ENCODE results near the gene CEP350.
"Not testable (repeated sequence)": the region's sequence is repeated elsewhere in the genome, so short reads cannot be mapped to it uniquely, and the experiment has no call there.

CEP350 gene

DNA sequence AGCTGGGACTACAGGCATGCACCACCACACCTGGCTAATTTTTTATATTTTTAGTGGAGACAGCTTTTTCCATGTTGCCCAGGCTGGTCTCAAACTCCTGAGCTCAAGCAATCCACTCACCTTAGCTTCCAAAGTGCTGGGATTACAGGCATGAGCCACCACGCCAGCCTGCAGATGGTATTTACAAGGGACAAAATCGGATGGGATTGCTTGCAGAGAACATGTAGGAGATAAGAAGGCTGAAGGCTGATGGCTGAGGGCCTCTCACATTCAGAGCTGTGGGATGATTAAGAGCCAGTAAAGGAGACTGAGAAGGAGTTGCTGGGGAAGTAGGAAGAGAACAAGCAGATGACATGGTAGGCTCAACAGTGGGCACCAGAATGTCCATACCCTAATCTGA is 176.0 kb downstream of the CEP350 start:
- no peak for DNase-seq

DNA sequence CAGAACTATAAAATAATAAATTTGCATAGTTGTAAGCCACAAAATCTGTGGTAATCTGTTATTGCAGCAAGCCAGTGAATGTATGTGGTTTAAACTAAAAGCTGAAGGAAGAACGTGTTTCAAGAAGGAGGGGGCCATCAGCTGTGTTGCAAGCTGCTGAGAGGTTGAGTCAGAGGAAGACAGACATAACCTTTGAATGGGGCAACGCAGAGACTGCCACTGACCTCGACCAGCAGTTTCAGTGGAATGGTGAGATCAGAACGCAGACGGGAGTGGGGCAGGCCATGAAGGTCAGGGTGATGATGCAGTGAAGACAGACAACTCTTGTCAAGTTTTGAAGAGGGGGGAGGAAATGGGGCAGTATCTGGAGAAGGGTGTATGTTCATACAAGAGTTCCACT is 176.9 kb downstream of the CEP350 start:
- DNase-seq, result peak; percentile 86 to 93 (median 88)

DNA sequence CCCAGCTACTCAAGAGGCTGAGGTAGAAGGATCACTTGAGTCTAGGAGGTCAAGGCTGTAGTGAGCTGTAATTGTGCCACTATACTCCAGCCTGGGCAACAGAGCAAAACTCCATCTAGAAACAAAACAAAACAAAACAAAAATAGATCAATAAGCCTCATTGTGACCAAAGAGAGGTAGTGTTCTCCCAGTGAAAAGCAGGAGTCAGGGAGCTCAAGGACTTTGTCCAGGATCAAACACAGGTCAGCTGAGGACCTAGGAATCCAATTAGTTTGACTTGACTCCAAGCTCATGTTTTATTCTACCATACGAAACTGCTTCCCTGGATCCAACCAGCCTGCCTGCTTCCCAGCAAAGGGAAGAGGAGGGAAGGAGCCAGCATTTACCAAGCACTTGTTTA is 178.6 kb downstream of the CEP350 start:
- DNase-seq, result no peak

DNA sequence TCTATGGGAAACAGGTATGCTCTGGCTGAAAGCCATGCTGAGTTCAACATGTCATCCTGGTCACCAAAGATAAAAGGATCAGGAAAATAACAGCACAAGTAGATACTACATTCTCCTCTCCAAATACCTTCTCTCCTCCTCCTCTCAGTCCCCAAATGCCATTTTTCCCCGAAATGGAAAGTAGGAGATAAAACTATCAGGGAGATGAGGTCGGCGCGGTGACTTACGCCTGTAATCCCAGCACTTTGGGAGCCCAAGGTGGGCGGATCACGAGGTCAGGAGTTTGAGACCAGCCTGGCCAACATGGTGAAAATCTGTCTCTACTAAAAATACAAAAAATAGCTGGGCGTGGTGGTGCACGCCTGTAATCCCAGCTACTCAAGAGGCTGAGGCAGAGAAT is 179.1 kb downstream of the CEP350 start:
- not testable (repeated sequence) for DNase-seq

DNA sequence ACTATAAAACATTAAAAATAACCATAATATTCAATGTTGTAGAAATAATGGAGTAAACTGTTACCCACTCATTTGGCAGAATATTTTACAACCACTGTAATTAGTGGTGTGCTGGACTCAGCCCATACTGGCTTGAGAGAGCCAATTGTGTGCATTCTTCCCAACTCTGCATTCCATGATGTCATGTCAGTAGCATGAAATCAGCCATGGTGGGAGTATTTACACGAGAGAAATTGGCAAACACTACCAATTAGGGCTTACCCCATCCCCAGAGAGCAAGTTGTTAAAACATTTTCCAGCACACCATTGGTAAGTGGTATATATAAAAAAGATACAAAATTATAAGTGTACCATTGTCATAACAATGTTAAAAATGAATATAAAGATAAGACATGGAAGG is 180.9 kb downstream of the CEP350 start:
- DNase-seq, result no peak

DNA sequence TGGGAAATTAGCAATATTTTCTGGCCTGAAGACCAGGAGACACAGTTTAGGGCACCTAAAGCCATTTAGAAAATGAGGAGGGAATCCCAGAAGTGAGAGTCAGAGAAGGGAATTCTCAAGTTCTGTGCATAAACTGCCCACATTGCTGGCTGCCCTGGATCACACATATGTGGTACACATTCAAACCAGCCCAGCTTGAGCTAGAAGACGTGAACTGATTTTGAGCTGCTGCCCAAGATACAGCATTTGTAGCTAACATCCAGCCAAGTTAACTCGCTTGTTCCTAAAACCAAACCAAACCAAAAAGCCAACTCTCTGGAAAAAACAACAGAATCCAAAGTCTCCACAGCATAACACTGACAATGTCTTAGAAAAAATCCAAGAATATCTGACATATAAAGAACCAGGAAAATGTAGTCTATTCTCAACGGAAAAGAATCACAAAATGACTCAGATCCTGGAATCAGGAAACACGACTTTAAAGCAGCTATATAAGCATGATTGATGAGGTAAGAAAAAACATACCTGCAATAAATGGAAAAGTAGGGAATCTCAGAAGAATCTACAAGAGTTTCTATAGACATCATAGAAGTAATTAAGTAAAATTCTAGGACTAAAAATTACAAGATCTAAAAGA is 181.8 kb downstream of the CEP350 start:
- peak in 1 of 3 donors; percentile 18 for DNase-seq

DNA sequence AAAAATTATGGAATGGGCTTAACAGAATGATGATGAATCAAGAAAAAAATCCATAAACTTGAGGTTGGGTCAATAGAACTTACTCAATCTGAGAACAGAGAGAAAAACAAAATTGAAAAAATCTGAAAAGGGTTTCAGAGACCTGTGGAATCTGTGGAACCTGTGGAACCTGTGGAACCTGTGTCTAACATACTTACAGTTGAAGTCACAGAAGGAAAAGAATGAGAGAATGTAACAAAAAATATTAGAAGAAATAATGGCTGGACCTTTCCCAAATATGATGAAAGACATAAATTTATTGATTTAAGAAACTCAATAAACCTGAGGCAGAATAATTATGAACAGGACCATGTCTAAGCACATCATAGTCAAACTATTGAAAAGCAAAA is 182.4 kb downstream of the CEP350 start:
- no peak for DNase-seq

DNA sequence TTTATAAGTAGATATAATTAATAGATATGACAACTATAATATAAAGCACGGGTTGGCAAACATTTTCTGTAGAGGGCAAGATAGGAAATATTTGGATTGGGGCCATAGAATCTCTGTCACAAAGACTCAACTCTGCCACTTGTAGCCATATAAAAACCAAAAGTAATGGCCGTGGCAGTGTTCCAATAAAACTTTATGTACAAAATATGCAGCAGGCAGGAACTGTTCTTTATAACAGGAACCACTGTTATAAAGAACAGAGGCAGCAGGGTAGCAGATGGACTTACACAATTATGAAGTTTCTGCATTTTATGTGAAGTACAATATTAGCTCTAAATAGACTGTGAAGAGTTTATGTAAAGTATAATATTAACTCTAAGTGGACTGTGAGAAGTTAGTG is 183.2 kb downstream of the CEP350 start:
- peak; percentile 26 to 45 (median 42) for DNase-seq

DNA sequence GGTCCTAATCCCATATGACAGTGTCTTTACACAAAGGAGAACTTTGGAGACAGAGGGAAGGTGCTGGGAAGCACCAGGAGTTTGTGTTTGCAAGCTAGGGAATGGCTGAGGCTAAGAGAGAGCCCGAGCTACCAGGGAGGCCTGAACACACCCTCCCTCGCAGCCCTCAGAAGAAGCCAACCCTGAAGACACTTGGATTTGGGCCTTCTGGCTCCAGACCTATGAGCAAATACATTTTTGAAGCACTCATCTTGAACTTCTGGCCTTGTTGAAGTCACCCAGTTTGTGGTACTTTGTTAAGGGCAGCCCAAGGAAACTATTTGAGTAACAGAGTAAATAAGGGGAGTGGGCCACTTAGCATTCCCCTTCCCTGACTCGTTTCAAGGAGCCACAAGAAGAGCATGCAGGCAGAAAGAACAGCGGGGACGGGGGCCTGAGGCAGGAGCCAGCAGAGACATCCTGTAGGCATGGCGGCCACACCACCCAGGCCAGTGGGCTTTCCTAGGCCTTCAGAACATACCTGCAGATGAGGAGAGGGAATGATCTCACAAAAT is 186.8 kb downstream of the CEP350 start:
- DNase-seq, result peak in 1 of 3 donors; percentile 14

DNA sequence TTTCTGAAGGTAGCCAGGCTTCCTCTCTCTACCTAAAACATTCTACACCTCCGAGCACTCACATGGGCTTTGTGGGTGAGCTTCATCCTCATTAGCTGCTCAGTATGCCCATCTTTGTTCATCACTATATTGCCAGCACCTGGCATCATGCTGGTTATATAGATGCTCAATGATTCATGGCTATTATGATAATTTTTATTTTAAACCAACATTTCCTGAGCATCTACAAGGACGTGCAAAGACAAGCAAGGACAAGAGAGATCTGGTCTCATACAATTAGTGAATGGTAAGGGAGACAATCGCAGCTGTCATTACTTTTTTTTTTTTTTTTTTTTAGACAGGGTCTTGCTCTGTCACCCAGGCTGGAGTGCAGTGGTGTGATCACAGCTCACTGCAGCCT is 188.7 kb downstream of the CEP350 start:
- DNase-seq, result peak in 1 of 3 donors; percentile 11

DNA sequence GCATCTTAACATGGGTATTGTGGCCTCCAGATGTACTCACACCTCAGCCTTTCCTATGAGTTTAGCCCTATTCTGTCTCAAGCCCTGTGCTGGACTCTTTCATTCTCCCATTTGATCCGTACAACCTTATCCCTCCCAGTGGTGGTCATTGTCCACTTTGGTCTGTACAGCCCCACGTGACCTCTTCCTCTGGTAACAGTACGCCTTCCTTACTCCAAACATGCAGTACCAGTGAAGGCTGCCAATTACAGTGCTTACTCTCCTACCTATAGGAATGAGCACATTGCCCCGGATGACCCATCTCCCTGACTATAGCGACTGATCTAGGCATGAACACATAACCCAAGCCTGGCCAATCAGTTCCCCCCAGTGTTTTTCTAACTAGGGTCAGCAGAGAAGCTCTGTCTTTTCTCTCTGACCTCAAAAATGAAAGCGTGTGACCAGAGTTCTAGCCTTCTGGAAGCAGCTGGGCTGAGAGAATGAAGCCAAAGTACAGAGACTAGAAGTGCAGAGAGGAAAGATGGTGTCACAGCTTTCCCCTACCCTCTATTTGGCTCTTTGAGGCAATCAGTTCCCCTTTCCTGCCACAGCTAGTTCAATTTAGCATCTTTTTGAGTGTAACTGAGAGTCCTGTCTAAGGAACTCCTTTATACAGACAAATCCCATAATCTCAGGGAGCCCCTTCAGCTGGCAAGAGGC is 190.2 kb downstream of the CEP350 start:
- DNase-seq, result no peak

DNA sequence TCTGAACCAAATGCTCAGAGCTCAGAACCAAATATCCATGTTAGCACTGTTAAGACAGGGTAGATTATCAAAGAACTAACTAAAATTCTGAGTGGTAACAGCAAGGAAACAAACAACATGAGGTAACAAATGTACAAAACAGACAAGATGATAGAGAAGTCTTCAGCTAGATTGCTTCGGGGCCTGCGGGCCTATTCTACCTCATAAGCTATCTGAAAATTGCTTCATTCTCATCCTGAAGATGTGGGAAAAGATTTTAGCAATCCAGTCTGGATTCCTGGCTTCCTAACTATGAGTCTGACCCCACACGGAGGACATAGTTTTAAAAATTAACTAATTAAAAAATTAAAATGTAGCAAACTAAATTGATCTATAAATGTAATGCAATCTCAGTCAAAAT is 190.8 kb downstream of the CEP350 start:
- no peak for DNase-seq

DNA sequence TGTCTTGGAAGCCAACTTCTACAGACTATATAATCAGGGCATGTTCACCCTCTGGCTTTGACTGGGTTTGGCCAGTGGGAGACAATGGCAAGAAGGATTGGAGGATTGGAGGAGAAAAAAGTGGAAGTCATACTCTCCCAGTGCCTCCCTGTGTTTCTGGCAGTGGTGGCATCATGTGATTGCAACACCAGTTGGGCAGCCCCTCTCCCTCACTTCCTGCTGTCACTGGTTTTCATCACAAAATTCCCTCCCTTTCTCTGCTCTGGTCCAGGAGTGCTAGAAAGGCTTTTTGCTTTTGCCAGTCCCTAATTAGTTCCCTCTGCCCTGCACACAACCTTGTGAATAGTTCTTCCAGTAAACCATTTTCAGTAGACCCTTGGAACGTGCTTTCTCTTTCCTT is 196.4 kb downstream of the CEP350 start:
- peak; percentile 78 to 82 (median 79) for DNase-seq

DNA sequence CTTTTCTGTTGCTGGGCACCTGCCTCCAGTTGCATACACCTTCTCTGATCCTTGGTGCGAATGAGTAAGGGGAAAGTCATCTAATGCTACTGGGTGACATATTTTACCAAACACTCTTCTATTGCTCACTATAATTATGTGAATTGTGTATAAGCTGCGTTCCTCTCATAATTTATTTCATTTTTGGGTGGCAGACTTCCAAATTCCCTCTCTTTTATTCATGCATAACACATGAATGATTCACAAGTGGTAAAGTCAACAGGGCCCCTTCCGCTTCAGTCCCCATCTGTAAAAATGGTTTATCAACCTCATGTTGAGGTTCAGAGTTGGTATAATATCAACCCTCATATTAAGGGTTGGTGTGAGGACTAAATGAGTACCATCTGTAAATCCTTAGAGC is 196.9 kb downstream of the CEP350 start:
- no peak for DNase-seq

DNA sequence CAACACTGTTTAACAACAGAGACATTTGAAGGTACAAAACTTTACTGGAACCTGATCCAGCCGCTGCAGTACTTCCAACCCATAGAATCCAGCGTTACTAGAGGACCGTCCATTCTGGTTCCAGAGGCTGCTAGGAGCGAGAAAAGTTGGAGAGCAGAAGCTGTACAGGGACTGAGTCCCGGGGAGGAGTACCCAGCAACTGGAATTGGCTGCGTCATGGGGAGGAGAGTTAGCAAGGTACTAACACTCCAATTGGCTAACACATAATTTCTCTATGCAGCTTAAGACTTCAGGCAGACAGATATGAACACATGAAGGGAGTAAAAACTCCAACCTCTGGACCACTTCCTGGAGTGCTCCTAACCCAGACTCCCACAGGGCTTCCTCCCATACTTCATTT is 198.0 kb downstream of the CEP350 start:
- no peak for DNase-seq

DNA sequence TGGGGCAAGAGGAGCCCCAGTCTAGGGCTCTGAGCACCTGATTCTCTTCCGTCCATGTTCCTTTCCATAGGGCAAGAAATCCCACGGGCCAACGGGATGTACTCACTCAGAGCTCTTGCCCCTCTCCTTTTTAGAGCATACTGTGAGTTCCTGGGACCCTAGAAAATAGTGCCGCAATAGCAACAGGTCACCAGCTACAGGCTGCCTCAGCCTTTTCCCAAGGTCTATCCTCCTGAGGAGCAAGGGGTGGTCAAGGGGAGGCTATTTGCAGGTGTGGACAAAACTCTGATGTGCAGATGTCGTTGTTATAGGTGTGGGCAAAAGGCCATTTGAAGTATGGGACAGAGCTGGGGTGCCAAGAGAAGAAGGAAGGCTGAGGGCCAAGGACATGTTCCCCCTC is 198.4 kb downstream of the CEP350 start:
- no peak for DNase-seq

DNA sequence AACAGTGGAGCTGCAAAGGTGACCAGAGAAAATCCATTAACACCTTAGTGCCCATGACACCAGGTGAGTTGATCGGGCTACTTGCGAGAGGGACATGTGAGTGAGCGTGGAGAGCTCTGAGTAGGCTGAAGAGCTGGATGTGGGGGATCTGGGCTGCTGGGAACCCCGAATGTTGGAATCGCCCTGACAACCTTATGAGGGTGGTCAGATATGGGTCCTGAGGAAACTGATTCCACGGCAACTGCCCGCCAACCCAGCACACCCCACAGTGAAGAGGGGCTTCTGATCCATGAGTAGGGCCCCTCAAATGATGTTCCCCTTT is 199.4 kb downstream of the CEP350 start:
- no peak for DNase-seq

DNA sequence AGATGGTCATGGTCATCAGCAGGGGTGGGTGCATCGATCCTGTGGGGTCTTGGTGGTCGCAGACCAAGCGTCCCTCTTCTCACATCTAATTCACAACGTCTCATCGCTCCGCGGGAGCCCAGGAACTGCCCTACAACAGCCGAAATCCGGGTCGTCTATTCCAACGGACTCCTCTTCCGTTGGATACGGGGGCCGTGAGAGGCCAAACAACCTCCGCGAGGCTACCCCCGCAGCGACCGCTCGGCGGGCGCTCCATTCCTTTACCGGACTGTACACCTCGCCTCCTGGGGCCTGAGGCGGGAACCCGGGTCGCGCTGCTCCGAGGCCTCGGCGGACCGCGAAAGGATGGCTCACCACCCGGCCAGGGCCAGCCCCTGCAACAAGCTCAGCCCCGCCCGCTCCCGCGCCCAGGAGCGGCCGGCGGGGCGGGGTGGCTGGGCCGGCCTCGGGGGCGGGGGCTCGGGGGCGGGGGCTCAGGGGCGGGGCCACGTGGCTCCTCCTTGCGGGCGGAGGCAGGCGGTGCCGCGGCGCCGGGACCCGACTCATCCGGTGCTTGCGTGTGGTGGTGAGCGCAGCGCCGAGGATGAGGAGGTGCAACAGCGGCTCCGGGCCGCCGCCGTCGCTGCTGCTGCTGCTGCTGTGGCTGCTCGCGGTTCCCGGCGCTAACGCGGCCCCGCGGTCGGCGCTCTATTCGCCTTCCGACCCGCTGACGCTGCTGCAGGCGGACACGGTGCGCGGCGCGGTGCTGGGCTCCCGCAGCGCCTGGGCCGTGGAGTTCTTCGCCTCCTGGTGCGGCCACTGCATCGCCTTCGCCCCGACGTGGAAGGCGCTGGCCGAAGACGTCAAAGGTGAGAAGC is 199.9 kb downstream of the CEP350 start, which contains the start of gene QSOX1:
Gene QSOX1 (plus strand): TSS at position 545 of the 857 bp plus-strand sequence. CDS start 39 bp downstream, at position 584.
- DNase-seq, result peak; percentile 93 to 97 (median 96)

DNA sequence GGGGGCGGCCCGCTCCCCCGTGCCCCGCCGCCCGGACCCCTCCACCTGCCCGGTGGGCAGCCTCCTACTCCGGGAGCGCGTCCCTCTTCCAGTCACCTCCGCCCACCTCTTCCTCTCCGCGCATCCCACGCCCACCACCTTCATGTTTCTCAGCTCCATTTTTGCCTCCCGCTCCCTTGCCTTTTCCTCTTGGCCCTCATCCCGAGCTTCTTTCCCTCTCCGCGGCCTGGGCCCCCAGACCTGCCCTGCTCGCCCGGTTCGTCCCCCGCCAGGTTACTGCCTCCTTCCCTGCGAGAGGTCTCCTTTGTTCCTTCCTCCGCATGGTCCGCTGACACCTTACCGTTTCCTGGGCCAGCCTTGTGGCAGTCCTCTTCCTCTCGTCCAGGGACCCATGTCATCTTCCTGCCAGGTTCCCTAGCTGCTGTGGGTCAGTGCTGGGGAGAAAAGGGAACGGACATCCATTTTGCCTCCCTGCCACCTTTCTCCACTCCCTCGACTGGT is 200.6 kb downstream of the CEP350 start:
- peak; percentile 32 to 42 (median 35) for DNase-seq

DNA sequence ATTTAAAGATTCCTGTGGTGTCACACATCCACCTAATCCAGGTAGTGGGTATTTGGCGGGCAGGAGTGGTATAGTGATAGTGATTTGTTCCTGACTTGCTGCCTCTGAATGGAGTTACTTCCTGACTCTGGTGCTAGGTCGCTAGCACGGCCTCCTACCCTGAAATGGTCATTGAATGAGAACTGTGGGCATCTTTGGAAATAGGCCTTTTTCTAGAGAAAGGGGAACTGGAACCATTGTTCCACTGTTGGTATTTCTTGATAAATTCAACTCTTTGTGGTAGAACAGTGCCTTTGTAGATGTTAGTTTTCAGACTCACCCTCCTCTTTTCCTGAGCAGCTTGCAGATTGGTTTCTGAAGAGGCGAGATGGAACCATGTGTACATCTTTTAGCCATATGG is 201.6 kb downstream of the CEP350 start:
- peak; percentile 62 to 80 (median 80) for DNase-seq

DNA sequence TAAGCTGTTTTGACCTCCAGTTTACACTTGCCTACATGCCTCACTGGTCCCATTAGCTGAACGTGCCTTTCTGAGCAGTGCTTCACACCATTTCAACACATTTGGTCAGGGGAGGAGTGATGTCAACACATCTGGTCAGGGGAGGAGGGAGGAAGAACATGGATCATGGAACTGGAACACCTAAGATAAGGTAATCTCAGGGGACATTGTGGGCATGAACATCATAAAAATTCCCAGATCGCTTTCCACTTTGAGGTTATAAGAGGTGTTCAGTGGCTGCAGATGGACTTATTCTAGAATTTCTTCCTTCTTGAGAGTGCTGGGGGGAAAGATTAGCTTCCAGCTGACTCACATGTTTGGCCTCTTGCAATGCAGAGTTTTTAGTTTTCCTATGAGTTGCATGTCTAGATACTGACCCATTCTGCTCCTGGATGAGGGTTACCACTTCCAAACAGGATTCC is 202.1 kb downstream of the CEP350 start:
- DNase-seq, result peak; percentile 43 to 55 (median 43)

DNA sequence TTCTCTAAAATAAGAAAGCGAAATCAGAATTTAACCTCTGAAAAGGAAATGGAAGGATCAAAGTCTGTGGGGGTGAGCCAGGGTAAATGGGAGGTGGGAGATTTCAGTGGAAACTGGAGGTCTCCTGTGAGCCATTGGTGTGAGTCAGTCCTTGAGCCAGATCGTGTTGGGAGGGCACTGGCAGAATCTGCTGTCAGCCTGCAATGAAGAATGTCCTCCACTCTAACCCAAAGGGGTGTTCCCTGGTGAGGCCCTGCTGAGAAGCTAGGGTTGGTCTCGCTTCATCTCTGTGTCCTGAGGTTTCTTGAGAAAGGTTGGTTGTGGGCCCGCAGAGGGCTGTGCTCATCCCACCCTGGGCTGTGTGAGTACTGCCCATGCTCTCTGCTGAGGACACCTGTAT is 202.5 kb downstream of the CEP350 start:
- DNase-seq, result no peak

DNA sequence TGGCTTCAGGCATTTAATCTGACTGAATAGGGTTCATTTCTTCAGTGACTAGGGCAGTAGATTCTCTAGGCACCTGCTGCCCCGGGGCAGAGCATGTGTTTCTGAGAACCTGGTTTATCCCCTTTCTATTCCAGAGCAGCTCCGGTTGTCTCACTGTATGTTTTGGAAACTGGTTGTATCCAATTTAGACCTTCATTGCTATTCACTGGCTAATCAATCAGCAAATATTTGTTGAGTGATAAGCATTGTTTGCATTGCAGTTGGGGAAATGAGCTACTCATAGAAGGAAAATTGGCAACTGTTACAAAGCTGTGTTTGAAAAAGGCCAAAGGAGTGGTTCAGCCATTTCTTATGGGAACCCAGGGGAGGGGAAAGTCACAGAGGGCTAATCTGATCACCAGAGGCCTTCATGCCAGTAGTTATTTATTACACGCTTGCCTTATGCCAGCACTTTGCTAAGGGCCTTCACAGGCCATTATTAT is 203.0 kb downstream of the CEP350 start:
- no peak for DNase-seq

All from suppressor macrophage treated with lipopolysaccharide for 1 hour (primary cell).